ENCODE results near the gene CNPY1. TPM values are rescaled to one million over a fixed set of nuclear protein-coding genes. Genes with fewer than 3 reads are reported as not detected.

Gene CNPY1
- polyA plus RNA-seq, 2 of the 4 experiments (the other 2 are of a cell fraction): not detected

GRCh38 chr7:155470686-155471638 lies 75.4 kb downstream of the CNPY1 start:
- no peak overlapping the region for H3K4me3 ChIP-seq

GRCh38 chr7:155470186-155470487 lies 76.2 kb downstream of the CNPY1 start:
- no peak for DNase-seq (ENCODE audit: low read depth in 1 of 2, low spot score in 1 of 2)
- Histone ChIP-seq H3K27ac (no peak overlapping the region), H3K4me2 (no peak overlapping the region), H3K9me3 (no peaks in the 10 kb centered on the region), H3K4me1 (0 out of 3 replicates have a peak, but pooled peaks cover 4% of the 10 kb centered on the region), H3K4me3 (no peak overlapping the region)
- TF ChIP-seq KDM5A (IDR thresholded peaks at IDR 0.05) (no peak), CHD4 (IDR thresholded peaks at IDR 0.05; ENCODE audit: borderline replicate concordance) (no peak), MAFK (IDR thresholded peaks at IDR 0.05; ENCODE audit: partially characterized antibody) (no peak), HMGXB4 (CRISPR knock-in tag; IDR thresholded peaks at IDR 0.05; ENCODE audit: borderline replicate concordance) (no peak), EHF (CRISPR knock-in tag; IDR thresholded peaks at IDR 0.05) (no peak), CTCF (IDR thresholded peaks at IDR 0.05) (no peak), PBX3 (IDR thresholded peaks at IDR 0.05) (no peak), MAX (IDR thresholded peaks at IDR 0.05) (no peak), CEBPB (IDR thresholded peaks at IDR 0.05) (no peak), ZC3H11A (IDR thresholded peaks at IDR 0.05) (no peak), RCOR1 (IDR thresholded peaks at IDR 0.05; ENCODE audit: low read depth, low read length) (no peak), JUNB (IDR thresholded peaks at IDR 0.05) (no peak), HEYL (CRISPR knock-in tag; IDR thresholded peaks at IDR 0.05) (no peak), ESRRA (IDR thresholded peaks at IDR 0.05; ENCODE audit: borderline replicate concordance, low read length) (no peak)
- no peak for FAIRE-seq
- ChIA-PET POLR2A (no interaction called here), CTCF (interaction anchor here (1.1 to 1.9 kb wide), 2 partner anchors 129 to 543 kb away, joined by 3 to 4 read pairs; no protein-coding TSS in a partner anchor)
- WGBS (ENCODE audit: missing lambda C conversion rate): 48% methylated on average over 8 of the region's 8 CpGs
- no peak for ATAC-seq

More at GRCh38 chr7:155470686-155471638, 75.4 kb downstream of the CNPY1 start:
- 0 out of 3 replicates have a peak, but pooled peaks cover 4% of the 10 kb centered on the region for H3K4me1 ChIP-seq
- FAIRE-seq (no peak), DNase-seq (ENCODE audit: low read depth in 1 of 2, low spot score in 1 of 2) (no peak), ATAC-seq (no peak)
- H3K4me2 ChIP-seq: no peak overlapping the region
- TF ChIP-seq ZC3H11A (IDR thresholded peaks at IDR 0.05) (no peak), TP53 (CRISPR knock-in tag; IDR thresholded peaks at IDR 0.05) (no peak), HMGXB4 (CRISPR knock-in tag; IDR thresholded peaks at IDR 0.05; ENCODE audit: borderline replicate concordance) (no peak), JUN (IDR thresholded peaks at IDR 0.05) (no peak), FOXS1 (CRISPR knock-in tag; IDR thresholded peaks at IDR 0.05) (no peak), GATA3 (IDR thresholded peaks at IDR 0.05; ENCODE audit: borderline replicate concordance) (no peak), RFX5 (IDR thresholded peaks at IDR 0.05) (no peak), BHLHE40 (IDR thresholded peaks at IDR 0.05; ENCODE audit: low read depth, low read length) (no peak), POLR2AphosphoS2 (conservative IDR thresholded peaks at IDR 0.05; ENCODE audit: low read length) (no peak), CBX8 (IDR thresholded peaks at IDR 0.05) (no peak), HOXB5 (CRISPR knock-in tag; IDR thresholded peaks at IDR 0.05) (no peak)
- ChIA-PET POLR2A (interaction anchor here (0.6 kb wide), 1 partner anchor 980 kb away, joined by 8 read pairs; no protein-coding TSS in a partner anchor), CTCF (interaction anchor here (1.1 to 1.9 kb wide), 2 partner anchors 128 to 544 kb away, joined by 3 to 4 read pairs; no protein-coding TSS in a partner anchor)
- 62% methylated on average over 24 of the region's 24 CpGs for WGBS (ENCODE audit: missing lambda C conversion rate)
- no peaks in the 10 kb centered on the region for H3K9me3 ChIP-seq
- no peak overlapping the region for H3K27ac ChIP-seq
